Activated T-cell treated with anti-CD3 and anti-CD28 coated beads, Interleukin-2, amount 50 U/mL, for 4 hours (primary cell): ENCODE measurements around the gene TREML2. TPM values are rescaled to one million over a fixed set of nuclear protein-coding genes. Genes with fewer than 3 reads are reported as not detected.

Experiments
- ATAC-seq, 2 donors: fragments of 200-7000 bp; cut with Tn5 transposase; one replicate each; pipeline ENCODE4 v1.10.0; 2021
- DNase-seq: peaks from one replicate; pipeline ENCODE4 v3.0.0-alpha.2; 2020
- H3K27me3 Mint-ChIP-seq: one replicate; pipeline ENCODE4 v1.8.0; 2021; ENCODE audit warnings: low read depth, mixed read lengths
- H3K36me3 Mint-ChIP-seq: one replicate; pipeline ENCODE4 v1.8.0; 2022; ENCODE audit warnings: mixed read lengths; ENCODE audit not compliant: insufficient read depth
- H3K4me1 Mint-ChIP-seq: one replicate; pipeline ENCODE4 v1.8.0; 2021; ENCODE audit warnings: low read depth, mixed read lengths
- H3K4me3 Mint-ChIP-seq: one replicate; pipeline ENCODE4 v1.8.0; 2021; ENCODE audit warnings: mild to moderate bottlenecking, moderate library complexity, mixed read lengths
- H3K9me3 Mint-ChIP-seq: one replicate; pipeline ENCODE4 v1.8.0; 2021; ENCODE audit warnings: mixed read lengths
- total RNA-seq, 3 donors: library from RNA; stranded (reverse); gene quantifications; one replicate each; pipeline ENCODE4 v1.2.1, GENCODE V29; 2021

Gene TREML2
- total RNA-seq, 3 donors from 2014 or later = 0.82 to 1.9 (median 0.91) TPM

DNA sequence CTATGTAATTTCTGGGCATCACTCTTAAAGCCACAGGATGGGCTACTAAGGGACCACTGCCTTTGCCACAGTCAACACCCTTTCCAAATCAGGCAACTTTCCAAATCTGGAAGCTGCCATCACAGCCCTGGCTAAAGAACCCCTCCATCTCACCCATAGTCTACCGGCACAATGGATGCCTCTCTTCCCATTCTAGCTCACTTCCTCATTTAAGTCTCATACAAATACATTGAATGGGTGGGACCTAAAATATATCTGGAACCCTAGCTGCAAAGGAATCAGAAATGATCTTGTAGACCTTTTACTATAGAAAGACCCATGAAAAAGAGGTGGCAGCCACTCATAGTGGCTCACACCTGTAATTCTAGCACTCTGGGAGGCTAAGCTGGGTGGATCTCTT is 23.9 kb upstream of the TREML2 start:
- Mint-ChIP-seq H3K4me3 (no peak overlapping the region), H3K27me3 (peaks cover 5% of the 10 kb centered on the region), H3K36me3 (no peaks in the 10 kb centered on the region), H3K9me3 (peaks cover 6% of the 10 kb centered on the region), H3K4me1 (no peaks in the 10 kb centered on the region)
- ATAC-seq (no peak), DNase-seq (no peak)

DNA sequence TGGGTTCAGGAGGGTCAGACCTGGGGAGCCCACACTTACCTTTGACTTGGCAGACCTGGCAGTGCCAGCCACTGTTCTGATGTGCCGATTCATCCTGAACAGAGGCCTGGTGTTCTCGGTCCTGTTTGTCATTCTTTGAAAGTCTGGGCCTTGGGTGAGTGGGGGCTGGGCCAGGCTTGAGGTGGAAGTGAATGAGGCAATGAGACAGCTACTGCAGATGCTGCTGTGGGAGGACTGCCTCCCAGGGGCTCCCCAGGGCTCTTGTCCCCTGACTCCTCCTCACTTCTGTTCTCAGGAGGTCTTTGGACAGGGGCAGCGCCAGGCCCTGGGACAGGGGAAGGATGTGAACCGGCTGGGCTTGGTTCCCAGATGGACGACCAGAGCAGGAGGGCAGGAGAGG is 21.6 kb upstream of the TREML2 start:
- DNase-seq = no peak
- no peaks in the 10 kb centered on the region for H3K36me3 Mint-ChIP-seq
- peaks cover 6% of the 10 kb centered on the region for H3K9me3 Mint-ChIP-seq
- H3K27me3 Mint-ChIP-seq = peaks cover 4% of the 10 kb centered on the region
- peaks cover 4% of the 10 kb centered on the region for H3K4me1 Mint-ChIP-seq
- no peak for ATAC-seq
- H3K4me3 Mint-ChIP-seq = no peak overlapping the region

DNA sequence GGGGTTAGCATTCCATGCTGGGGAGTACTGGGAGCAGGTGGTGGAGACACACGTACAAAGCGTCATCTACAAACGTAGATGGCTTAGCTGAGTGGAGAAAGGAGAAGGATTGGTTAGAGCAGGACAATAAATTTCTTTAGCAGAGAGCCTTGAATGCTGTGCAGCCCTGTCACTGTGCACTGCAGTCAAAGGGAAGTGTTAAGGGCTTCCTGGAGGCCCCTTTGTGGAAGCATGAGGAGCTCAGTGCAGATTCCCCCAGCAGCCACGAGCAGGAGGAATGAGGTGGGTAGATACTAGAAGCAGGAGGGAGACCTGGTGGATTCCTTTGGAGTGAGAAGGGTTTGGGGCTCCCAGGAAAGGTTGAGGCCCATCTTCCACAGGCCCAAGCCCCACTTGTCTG is 21.1 kb upstream of the TREML2 start:
- ATAC-seq = no peak
- Mint-ChIP-seq H3K4me1 (peaks cover 4% of the 10 kb centered on the region), H3K27me3 (peaks cover 4% of the 10 kb centered on the region), H3K4me3 (no peak overlapping the region), H3K36me3 (no peaks in the 10 kb centered on the region), H3K9me3 (peaks cover 6% of the 10 kb centered on the region)
- no peak for DNase-seq

GRCh38 chr6:41216616-41217015 is 15.7 kb upstream of the TREML2 start:
- DNase-seq (no peak), ATAC-seq (no peak)
- Mint-ChIP-seq H3K36me3 (peaks cover 3% of the 10 kb centered on the region), H3K27me3 (peaks cover 5% of the 10 kb centered on the region), H3K4me1 (peaks cover 4% of the 10 kb centered on the region), H3K9me3 (peaks cover 14% of the 10 kb centered on the region), H3K4me3 (no peak overlapping the region)

GRCh38 chr6:41215777-41216176 is 14.8 kb upstream of the TREML2 start:
- Mint-ChIP-seq H3K27me3 (peaks cover 5% of the 10 kb centered on the region), H3K4me1 (peaks cover 4% of the 10 kb centered on the region), H3K36me3 (peaks cover 3% of the 10 kb centered on the region), H3K9me3 (peaks cover 12% of the 10 kb centered on the region), H3K4me3 (no peak overlapping the region)
- ATAC-seq = no peak
- DNase-seq = no peak

DNA sequence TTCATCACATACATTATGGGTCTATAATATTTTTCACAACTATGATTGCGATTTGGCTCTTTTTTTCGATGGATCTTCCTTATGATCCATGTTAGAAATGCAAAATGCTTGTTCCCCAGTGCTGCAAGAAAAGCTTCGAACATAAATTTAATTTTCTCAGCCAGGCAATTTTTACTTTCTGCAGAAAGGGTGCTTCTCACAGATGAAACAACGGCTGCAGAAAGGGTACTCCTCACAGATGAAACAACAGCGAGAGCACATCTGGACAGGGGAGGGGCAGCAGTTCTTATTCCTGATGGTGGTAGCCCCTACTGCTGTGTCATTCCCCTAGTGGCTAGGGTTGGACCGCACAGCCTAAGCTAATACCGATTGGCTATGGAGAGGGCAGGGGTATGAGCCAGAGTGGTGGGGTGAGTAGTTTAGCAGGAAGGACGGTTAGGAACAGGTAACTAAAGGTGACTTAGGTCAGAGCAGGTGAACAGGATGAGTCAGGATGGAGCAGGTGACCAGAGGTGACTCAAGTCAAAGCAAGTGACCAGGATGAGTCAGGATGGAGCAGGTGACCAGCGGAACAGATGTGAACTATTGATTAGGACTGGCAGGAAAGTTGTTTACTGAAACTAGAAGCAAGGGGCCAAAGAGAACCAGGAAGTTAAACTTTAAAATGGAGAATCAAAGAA is 13.8 kb upstream of the TREML2 start:
- peaks cover 3% of the 10 kb centered on the region for H3K36me3 Mint-ChIP-seq
- H3K4me1 Mint-ChIP-seq = peaks cover 10% of the 10 kb centered on the region
- ATAC-seq = no peak
- peaks cover 5% of the 10 kb centered on the region for H3K27me3 Mint-ChIP-seq
- no peak overlapping the region for H3K4me3 Mint-ChIP-seq
- peaks cover 8% of the 10 kb centered on the region for H3K9me3 Mint-ChIP-seq
- DNase-seq = no peak

DNA sequence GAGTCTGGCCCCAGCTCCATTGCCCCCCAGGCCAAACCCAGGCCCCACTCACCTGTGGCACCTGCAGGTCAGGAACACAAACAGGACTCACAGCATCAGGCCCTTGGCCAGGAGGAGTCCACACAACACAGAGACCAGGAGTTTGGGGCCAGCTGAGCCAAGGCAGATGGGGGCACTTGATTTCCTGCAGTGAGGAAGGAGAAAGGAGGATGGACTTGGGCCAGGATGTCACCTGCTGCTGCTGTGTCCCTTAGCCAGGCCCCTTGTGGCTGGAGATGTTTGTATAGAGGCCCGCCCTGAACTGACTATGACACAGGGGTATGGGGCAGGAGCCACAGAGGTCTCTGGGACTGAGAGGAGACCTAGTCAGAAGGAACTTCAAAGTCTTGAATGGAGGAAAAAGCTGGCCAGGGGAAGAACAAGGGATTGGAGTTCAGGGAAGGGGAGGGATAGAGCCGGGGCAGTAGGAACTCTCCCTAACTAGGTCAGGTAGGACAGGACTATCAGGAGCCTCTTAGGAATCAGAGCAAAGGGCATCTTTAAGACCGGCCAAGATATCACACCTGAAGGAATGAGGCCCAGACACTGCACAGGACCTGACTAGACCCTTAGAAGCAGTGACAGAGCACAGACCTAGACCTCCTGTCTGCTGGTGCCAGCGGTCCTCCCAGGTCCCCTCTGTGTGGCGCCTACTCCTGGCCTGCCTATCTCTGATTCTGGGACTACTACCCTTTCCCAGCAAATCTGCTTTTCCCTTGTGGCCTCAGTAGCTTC is 8.8 kb upstream of the TREML2 start:
- Mint-ChIP-seq H3K36me3 (peaks cover 3% of the 10 kb centered on the region), H3K4me3 (no peak overlapping the region), H3K27me3 (peaks cover 5% of the 10 kb centered on the region), H3K4me1 (peaks cover 21% of the 10 kb centered on the region), H3K9me3 (peaks cover 14% of the 10 kb centered on the region)
- no peak for ATAC-seq
- DNase-seq = no peak

- Mint-ChIP-seq H3K4me1 (peaks cover 27% of the 10 kb centered on the region), H3K36me3 (no peaks in the 10 kb centered on the region)
- no peak for ATAC-seq
Observed at GRCh38 chr6:41208439-41209106, 7.6 kb upstream of the TREML2 start.

DNA sequence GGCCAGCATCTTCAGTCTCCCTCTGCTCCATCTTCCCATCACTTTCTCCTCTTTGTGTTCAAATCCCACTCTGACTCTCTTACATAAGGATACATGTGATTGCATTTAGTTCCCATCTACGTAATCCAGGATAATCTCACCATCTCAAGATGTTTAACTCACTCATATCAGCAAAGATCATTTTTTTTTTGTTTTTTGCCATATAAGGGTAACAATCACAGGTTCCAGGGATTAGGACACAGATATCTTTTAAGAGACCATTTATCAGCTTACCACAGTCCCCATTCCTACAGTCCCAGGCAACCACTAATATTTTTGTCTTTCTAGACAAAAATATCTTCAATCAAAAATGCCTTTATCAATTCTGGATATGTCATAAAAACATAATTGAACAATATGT is 3.2 kb upstream of the TREML2 start:
- Mint-ChIP-seq H3K4me1 (peaks cover 57% of the 10 kb centered on the region), H3K27me3 (no peaks in the 10 kb centered on the region)
- no peak for DNase-seq

More at GRCh38 chr6:41208439-41209106, 7.6 kb upstream of the TREML2 start:
- peaks cover 1% of the 10 kb centered on the region for H3K27me3 Mint-ChIP-seq
- no peak for DNase-seq
- peaks cover 6% of the 10 kb centered on the region for H3K9me3 Mint-ChIP-seq
- H3K4me3 Mint-ChIP-seq = no peak overlapping the region

GRCh38 chr6:41201764-41202173 is 820 bp upstream of the TREML2 start:
- DNase-seq (no peak), ATAC-seq (no peak)
- H3K4me1 Mint-ChIP-seq = peaks cover 67% of the 10 kb centered on the region
- H3K36me3 Mint-ChIP-seq = peaks cover 4% of the 10 kb centered on the region
- peak overlapping the region; percentile 53 for H3K4me3 Mint-ChIP-seq
- no peaks in the 10 kb centered on the region for H3K9me3 Mint-ChIP-seq
- no peaks in the 10 kb centered on the region for H3K27me3 Mint-ChIP-seq

More for the DNA sequence above, 3.2 kb upstream of the TREML2 start:
- no peaks in the 10 kb centered on the region for H3K36me3 Mint-ChIP-seq
- peaks cover 6% of the 10 kb centered on the region for H3K9me3 Mint-ChIP-seq
- no peak for ATAC-seq
- H3K4me3 Mint-ChIP-seq = no peak overlapping the region

DNA sequence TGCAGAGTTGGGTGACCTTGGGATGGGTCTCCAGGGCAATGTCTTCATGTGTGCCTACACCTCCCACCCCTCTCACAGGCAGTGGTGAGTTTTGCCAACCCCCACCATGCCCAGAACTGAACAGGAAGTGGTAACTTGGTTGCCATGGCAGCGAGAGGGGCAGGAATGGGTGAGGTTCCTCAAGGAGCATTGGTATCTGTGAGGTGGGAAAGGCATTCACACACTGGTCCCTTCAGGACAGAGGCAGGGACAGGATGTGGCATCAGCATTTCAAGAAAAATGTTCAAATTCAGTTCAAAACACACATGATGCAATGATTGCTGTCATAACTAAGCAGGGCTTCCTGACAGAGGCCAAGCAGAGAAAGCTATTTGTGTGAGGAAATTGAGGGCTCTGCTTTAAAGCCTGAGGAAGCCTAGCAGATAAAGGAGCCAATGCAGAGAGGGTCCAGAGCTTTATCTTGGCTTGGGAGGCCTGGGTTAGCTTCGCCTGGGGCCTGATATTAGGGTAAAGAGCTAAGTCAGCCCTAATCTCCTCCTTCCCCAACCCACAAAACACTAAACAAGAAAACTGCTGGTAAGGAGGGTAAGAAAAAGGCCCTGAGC is 551 bp downstream of the TREML2 start:
- H3K27me3 Mint-ChIP-seq = no peaks in the 10 kb centered on the region
- peaks cover 77% of the 10 kb centered on the region for H3K4me1 Mint-ChIP-seq

DNA sequence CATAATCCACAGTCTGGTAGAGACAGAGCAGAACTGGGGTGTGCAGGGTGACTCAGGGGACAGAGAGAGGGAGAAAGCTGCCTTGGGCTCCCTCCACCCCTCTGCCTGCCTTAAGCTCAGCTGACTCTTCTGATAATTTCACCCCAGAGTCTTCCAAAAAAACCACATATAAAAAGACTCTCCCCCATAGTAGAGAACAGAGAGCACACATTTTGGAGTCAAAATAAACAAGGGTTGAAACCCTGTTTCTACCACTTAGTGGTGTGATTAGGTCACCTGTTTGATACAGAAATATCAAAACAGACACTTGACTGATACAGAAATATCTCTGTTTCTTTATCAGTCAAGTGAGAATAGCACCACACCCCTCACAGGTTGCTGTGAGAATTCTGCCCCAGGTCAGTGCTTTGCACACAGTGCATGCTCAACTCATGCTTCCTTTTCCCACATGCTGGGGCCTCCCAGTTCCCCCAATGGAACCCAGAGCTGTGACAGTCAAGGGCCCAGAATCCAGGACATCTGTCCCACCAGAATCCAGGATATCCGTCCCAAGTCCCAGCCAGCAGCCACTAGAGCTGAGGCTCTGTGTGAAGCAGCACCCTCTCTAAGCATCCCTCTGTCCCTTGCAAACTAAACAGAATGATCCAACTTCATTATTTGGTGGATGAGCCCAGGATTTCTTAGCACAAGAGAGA is 1.2 kb downstream of the TREML2 start:
- Mint-ChIP-seq H3K4me1 (peaks cover 84% of the 10 kb centered on the region), H3K9me3 (no peaks in the 10 kb centered on the region), H3K27me3 (no peaks in the 10 kb centered on the region), H3K4me3 (peak overlapping the region; percentile 53), H3K36me3 (peaks cover 10% of the 10 kb centered on the region)
- ATAC-seq = peak; percentile 70 to 74
- no peak for DNase-seq

More for the DNA sequence above, 551 bp downstream of the TREML2 start:
- H3K4me3 Mint-ChIP-seq = peak overlapping the region; percentile 53
- peak; percentile 24 to 39 for ATAC-seq
- H3K9me3 Mint-ChIP-seq = no peaks in the 10 kb centered on the region
- peaks cover 8% of the 10 kb centered on the region for H3K36me3 Mint-ChIP-seq
- peak; percentile 22 for DNase-seq

DNA sequence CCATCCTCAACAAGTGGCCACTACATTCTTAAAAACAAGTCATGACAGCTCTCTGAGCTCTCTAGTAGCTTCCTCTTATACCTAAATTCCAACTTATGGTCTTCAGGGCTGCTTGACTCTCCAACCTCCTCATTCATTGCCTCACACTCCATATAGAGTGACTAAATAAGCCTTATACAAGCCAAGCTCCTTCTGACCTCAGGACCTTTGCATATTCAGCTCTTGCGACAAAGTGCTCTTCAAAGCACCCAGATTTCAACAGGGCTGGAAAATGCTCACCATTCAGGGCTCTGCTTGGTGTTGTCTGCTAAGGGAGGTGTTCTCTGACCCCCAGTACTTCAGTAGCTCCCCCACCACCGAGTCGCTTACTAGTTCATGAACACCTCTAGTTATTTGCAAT is 3.7 kb downstream of the TREML2 start:
- no peak for DNase-seq
- no peak for ATAC-seq

GRCh38 chr6:41194386-41194785 is 6.6 kb downstream of the TREML2 start:
- Mint-ChIP-seq H3K4me1 (peaks cover 60% of the 10 kb centered on the region), H3K4me3 (no peak overlapping the region), H3K9me3 (no peaks in the 10 kb centered on the region), H3K27me3 (no peaks in the 10 kb centered on the region), H3K36me3 (peaks cover 10% of the 10 kb centered on the region)
- DNase-seq (no peak), ATAC-seq (no peak)

More for the DNA sequence above, 3.7 kb downstream of the TREML2 start:
- Mint-ChIP-seq H3K27me3 (no peaks in the 10 kb centered on the region), H3K4me3 (no peak overlapping the region), H3K4me1 (peaks cover 82% of the 10 kb centered on the region), H3K9me3 (no peaks in the 10 kb centered on the region), H3K36me3 (peaks cover 10% of the 10 kb centered on the region)
